Smooth muscle cell (in vitro differentiated cells): Measurements from ENCODE around the gene SLC51A. TPM values are rescaled to one million over a fixed set of nuclear protein-coding genes. Genes with fewer than 3 reads are reported as not detected.

Experiments
- DNase-seq: peaks from one replicate; lab custom pipeline; 2025; ENCODE audit not compliant: unreplicated experiment; lab: John Stamatoyannopoulos, UW
- H2AFZ ChIP-seq: fragments of 200-600 bp; sonication (generic); 2 replicates; pipeline ENCODE4 v1.6.0; 2016; ENCODE audit warnings: antibody characterized with exemption, low read depth, mild to moderate bottlenecking
- H3F3A ChIP-seq: fragments of 200-600 bp; sonication (generic); 2 replicates; pipeline ENCODE4 v1.6.0; 2017; ENCODE audit warnings: antibody characterized with exemption, low read depth
- H3K27ac ChIP-seq: fragments of 200-600 bp; sonication (generic); 2 replicates; pipeline ENCODE4 v1.5.1; 2016; ENCODE audit warnings: low read depth, mild to moderate bottlenecking
- H3K27me3 ChIP-seq: fragments of 200-600 bp; sonication (generic); 2 replicates; pipeline ENCODE4 v1.6.1; 2016; ENCODE audit warnings: low read depth, mild to moderate bottlenecking
- H3K36me3 ChIP-seq: fragments of 200-600 bp; sonication (generic); 2 replicates; pipeline ENCODE4 v1.5.1; 2016; ENCODE audit warnings: low read depth
- H3K4me1 ChIP-seq: fragments of 200-600 bp; sonication (generic); 2 replicates; pipeline ENCODE4 v1.5.1; 2016; ENCODE audit warnings: low read depth
- H3K4me2 ChIP-seq: fragments of 200-600 bp; sonication (generic); 2 replicates; pipeline ENCODE4 v1.6.0; 2016; ENCODE audit warnings: mild to moderate bottlenecking
- H3K4me3 ChIP-seq: fragments of 200-600 bp; sonication (generic); 2 replicates; pipeline ENCODE4 v1.5.1; 2016; ENCODE audit warnings: mild to moderate bottlenecking
- H3K79me2 ChIP-seq: fragments of 200-600 bp; sonication (generic); 2 replicates; pipeline ENCODE4 v1.6.0; 2016; ENCODE audit warnings: low read depth, mild to moderate bottlenecking
- H3K9ac ChIP-seq: fragments of 200-600 bp; sonication (generic); 2 replicates; pipeline ENCODE4 v1.6.0; 2016; ENCODE audit warnings: low read depth
- H3K9me3 ChIP-seq: fragments of 200-600 bp; sonication (generic); replicated peaks from 2 replicates; pipeline ENCODE4 v1.5.1; 2016; ENCODE audit warnings: low read depth
- H4K20me1 ChIP-seq: fragments of 200-600 bp; sonication (generic); 2 replicates; pipeline ENCODE4 v1.6.0; 2016; ENCODE audit warnings: low read depth
- CTCF ChIP-seq: fragments of 200-600 bp; sonication (generic); IDR thresholded peaks from 2 replicates; pipeline ENCODE4 v1.5.1; 2017; ENCODE audit warnings: borderline replicate concordance, mild to moderate bottlenecking, antibody characterized with exemption; ENCODE audit not compliant: insufficient read depth, poor library complexity, severe bottlenecking
- WGBS: methylation state at CpG from one replicate; pipeline ENCODE4 v1.1.7; 2016; ENCODE audit warnings: low lambda C conversion rate; 5-methylcytosine and 5-hydroxymethylcytosine counted together
- polyA plus RNA-seq: library from polyadenylated mRNA; unstranded; fragments of >200 nt; fragmentation: Nextera tagmentation; extraction: Ambion mirVana; gene quantifications from 2 replicates; pipeline ENCODE4 v1.2.1, GENCODE V29; 2016
- total RNA-seq: library from RNA; depleted of rRNA; stranded (reverse); fragments of >200 nt; gene quantifications from 2 replicates; pipeline ENCODE4 v1.2.3, GENCODE V29; 2014

SLC51A gene
- total and polyA plus RNA-seq, 2 experiments from 2014 or later, result 1.8 TPM; not detected in 1

GRCh38 chr3:196210673-196211556 is 5.4 kb upstream of the SLC51A start, which contains the start of gene ZDHHC19:
ZDHHC19 (minus strand) TSS chr3:196211400; CDS start chr3:196211315, 85 bp downstream.
- Histone ChIP-seq H2AFZ (no peak within 1 kb of the TSS), H3K4me1 (no peaks in the 10 kb centered on the region), H3K27me3 (no peaks in the 10 kb centered on the region), H3K4me2 (no peak within 1 kb of the TSS), H3K9ac (no peak within 1 kb of the TSS), H3F3A (no peaks in the 10 kb centered on the region), H3K79me2 (no peaks in the 10 kb centered on the region), H4K20me1 (no peaks in the 10 kb centered on the region), H3K27ac (no peak within 1 kb of the TSS), H3K9me3 (no peaks in the 10 kb centered on the region), H3K36me3 (no peaks in the 10 kb centered on the region), H3K4me3 (no peak within 1 kb of the TSS)
- no peak for TF ChIP-seq CTCF
- no peak for DNase-seq
- WGBS, result 77% methylated on average over 23 of the region's 23 CpGs

GRCh38 chr3:196214783-196215441 is 1.4 kb upstream of the SLC51A start:
- Histone ChIP-seq H3K27ac (no peak overlapping the region), H3K4me1 (peaks cover 3% of the 10 kb centered on the region), H3K79me2 (no peaks in the 10 kb centered on the region), H3K36me3 (no peaks in the 10 kb centered on the region), H3K4me2 (no peak overlapping the region), H3F3A (no peaks in the 10 kb centered on the region), H3K9ac (no peak overlapping the region), H3K27me3 (peaks cover 9% of the 10 kb centered on the region), H3K9me3 (no peaks in the 10 kb centered on the region), H3K4me3 (no peak overlapping the region), H4K20me1 (no peaks in the 10 kb centered on the region), H2AFZ (no peak overlapping the region)
- TF ChIP-seq CTCF, result no peak
- DNase-seq, result no peak
- 89% methylated on average over 16 of the region's 16 CpGs for WGBS

- Histone ChIP-seq H3K9me3 (no peaks in the 10 kb centered on the region), H3K27me3 (peaks cover 9% of the 10 kb centered on the region), H3K36me3 (no peaks in the 10 kb centered on the region), H3K4me3 (no peak overlapping the region), H4K20me1 (no peaks in the 10 kb centered on the region), H3K27ac (no peak overlapping the region), H2AFZ (no peak overlapping the region), H3K79me2 (no peaks in the 10 kb centered on the region), H3K9ac (no peak overlapping the region), H3K4me2 (no peak overlapping the region), H3F3A (no peaks in the 10 kb centered on the region), H3K4me1 (peaks cover 3% of the 10 kb centered on the region)
- no peak for TF ChIP-seq CTCF
- DNase-seq, result no peak
- 80% methylated on average over 9 of the region's 10 CpGs for WGBS
These were observed 777 bp upstream of the SLC51A start for GRCh38 chr3:196215493-196216020.
